Osteoblast (primary cell): ENCODE measurements around the gene ICAM4. TPM values are rescaled to one million over a fixed set of nuclear protein-coding genes. Genes with fewer than 3 reads are reported as not detected.

Source experiments
- DNase-seq: peaks from one replicate; pipeline ENCODE4 v3.0.0; 2011; ENCODE audit warnings: low spot score, mixed read lengths; ENCODE audit not compliant: insufficient read length; ENCODE audit errors: missing footprints
- H2AFZ ChIP-seq: 2 replicates; pipeline ENCODE4 v1.6.0; 2011; ENCODE audit warnings: mild to moderate bottlenecking, low read length
- H3K27ac ChIP-seq: 2 replicates; pipeline ENCODE4 v1.5.1; 2011; ENCODE audit warnings: mild to moderate bottlenecking, low read depth, low read length, moderate library complexity
- H3K27me3 ChIP-seq: 2 replicates; pipeline ENCODE4 v1.6.0; 2012; ENCODE audit warnings: mild to moderate bottlenecking, control low read depth, inconsistent platforms, low read length, moderate library complexity; ENCODE audit not compliant: insufficient read depth
- H3K36me3 ChIP-seq: 2 replicates; pipeline ENCODE4 v1.5.1; 2011; ENCODE audit warnings: mild to moderate bottlenecking, low read length, control low read depth, moderate library complexity; ENCODE audit not compliant: insufficient read depth
- H3K4me1 ChIP-seq: 2 replicates; pipeline ENCODE4 v1.5.1; 2011; ENCODE audit warnings: mild to moderate bottlenecking, low read length, control low read depth, moderate library complexity; ENCODE audit not compliant: insufficient read depth
- H3K4me2 ChIP-seq: 2 replicates; pipeline ENCODE4 v1.6.0; 2011; ENCODE audit warnings: mild to moderate bottlenecking, low read length; ENCODE audit not compliant: insufficient read depth
- H3K4me3 ChIP-seq: fragments of 200-600 bp; sonication (generic); 3 replicates; pipeline ENCODE4 v1.5.1; 2012; ENCODE audit warnings: mild to moderate bottlenecking, low read length, inconsistent platforms; ENCODE audit not compliant: insufficient read depth
- H3K79me2 ChIP-seq: 2 replicates; pipeline ENCODE4 v1.6.0; 2012; ENCODE audit warnings: mild to moderate bottlenecking, low read length, control low read depth, inconsistent platforms; ENCODE audit not compliant: insufficient read depth
- H3K9me3 ChIP-seq: 2 replicates; pipeline ENCODE4 v1.5.1; 2011; ENCODE audit warnings: low read depth, low read length, control low read depth
- H4K20me1 ChIP-seq: 2 replicates; pipeline ENCODE4 v1.6.0; 2012; ENCODE audit warnings: mild to moderate bottlenecking, low read length, control low read depth; ENCODE audit not compliant: insufficient read depth
- total RNA-seq: library from RNA; depleted of rRNA; stranded (reverse); fragments of >200 nt; gene quantifications from 2 replicates; pipeline ENCODE4 v1.2.3, GENCODE V29; 2012
- TF ChIP-seq, protein P1 (sequence below): IDR thresholded peaks from 2 replicates; pipeline ENCODE4 v1.5.1; 2011; ENCODE audit warnings: mild to moderate bottlenecking, low read depth, low read length, moderate library complexity; ENCODE audit errors: extremely low read depth

The ICAM4 gene
- total RNA-seq, 1 donor, result under 0.01 TPM

- Histone ChIP-seq H3K4me2 (peak overlapping the region; percentile 77), H3K4me1 (peaks cover 15% of the 10 kb centered on the region), H3K27me3 (peaks cover 86% of the 10 kb centered on the region), H3K27ac (no peak overlapping the region), H3K36me3 (no peaks in the 10 kb centered on the region), H3K79me2 (no peaks in the 10 kb centered on the region), H3K4me3 (peak overlapping the region; percentile 59), H4K20me1 (peaks cover 5% of the 10 kb centered on the region), H3K9me3 (no peaks in the 10 kb centered on the region), H2AFZ (no peak overlapping the region)
- TF ChIP-seq, protein P1, sequence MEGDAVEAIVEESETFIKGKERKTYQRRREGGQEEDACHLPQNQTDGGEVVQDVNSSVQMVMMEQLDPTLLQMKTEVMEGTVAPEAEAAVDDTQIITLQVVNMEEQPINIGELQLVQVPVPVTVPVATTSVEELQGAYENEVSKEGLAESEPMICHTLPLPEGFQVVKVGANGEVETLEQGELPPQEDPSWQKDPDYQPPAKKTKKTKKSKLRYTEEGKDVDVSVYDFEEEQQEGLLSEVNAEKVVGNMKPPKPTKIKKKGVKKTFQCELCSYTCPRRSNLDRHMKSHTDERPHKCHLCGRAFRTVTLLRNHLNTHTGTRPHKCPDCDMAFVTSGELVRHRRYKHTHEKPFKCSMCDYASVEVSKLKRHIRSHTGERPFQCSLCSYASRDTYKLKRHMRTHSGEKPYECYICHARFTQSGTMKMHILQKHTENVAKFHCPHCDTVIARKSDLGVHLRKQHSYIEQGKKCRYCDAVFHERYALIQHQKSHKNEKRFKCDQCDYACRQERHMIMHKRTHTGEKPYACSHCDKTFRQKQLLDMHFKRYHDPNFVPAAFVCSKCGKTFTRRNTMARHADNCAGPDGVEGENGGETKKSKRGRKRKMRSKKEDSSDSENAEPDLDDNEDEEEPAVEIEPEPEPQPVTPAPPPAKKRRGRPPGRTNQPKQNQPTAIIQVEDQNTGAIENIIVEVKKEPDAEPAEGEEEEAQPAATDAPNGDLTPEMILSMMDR, result no peak
- DNase-seq, result peak; percentile 93
Measured at GRCh38 chr19:10290876-10291553, 4.3 kb downstream of the ICAM4 start.

GRCh38 chr19:10291554-10292205 lies 4.9 kb downstream of the ICAM4 start:
- Histone ChIP-seq H3K4me2 (peak overlapping the region; percentile 77), H3K79me2 (no peaks in the 10 kb centered on the region), H2AFZ (no peak overlapping the region), H3K9me3 (no peaks in the 10 kb centered on the region), H3K4me3 (peak overlapping the region; percentile 59), H4K20me1 (peaks cover 5% of the 10 kb centered on the region), H3K27ac (no peak overlapping the region), H3K27me3 (peaks cover 93% of the 10 kb centered on the region), H3K4me1 (peaks cover 15% of the 10 kb centered on the region), H3K36me3 (no peaks in the 10 kb centered on the region)
- DNase-seq, result peak; percentile 88
- TF ChIP-seq, protein P1, result no peak

DNA sequence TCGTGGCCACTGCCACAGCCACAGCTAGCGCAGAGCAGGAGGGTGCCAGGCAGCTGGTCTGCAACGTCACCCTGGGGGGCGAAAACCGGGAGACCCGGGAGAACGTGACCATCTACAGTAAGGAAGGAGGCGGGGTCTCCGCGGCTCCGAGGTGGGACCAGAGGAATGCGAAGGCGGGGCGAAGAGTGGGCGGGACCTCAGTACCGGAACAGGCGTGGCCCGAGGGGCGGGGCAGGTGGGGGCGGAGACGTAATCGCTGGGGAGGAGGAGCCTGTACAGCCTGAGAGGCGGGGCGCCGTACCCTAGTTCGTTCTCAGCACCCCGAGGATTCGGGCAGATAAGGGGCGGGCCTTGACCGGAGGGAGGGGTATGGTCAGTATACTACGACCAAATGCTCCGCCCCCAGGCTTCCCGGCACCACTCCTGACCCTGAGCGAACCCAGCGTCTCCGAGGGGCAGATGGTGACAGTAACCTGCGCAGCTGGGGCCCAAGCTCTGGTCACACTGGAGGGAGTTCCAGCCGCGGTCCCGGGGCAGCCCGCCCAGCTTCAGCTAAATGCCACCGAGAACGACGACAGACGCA lies 5.5 kb downstream of the ICAM4 start:
- peak; percentile 90 for DNase-seq
- Histone ChIP-seq H2AFZ (no peak overlapping the region), H4K20me1 (peaks cover 5% of the 10 kb centered on the region), H3K4me1 (peaks cover 15% of the 10 kb centered on the region), H3K9me3 (no peaks in the 10 kb centered on the region), H3K79me2 (no peaks in the 10 kb centered on the region), H3K36me3 (no peaks in the 10 kb centered on the region), H3K27ac (no peak overlapping the region), H3K4me3 (peak overlapping the region; percentile 59), H3K4me2 (peak overlapping the region; percentile 77), H3K27me3 (peaks cover 95% of the 10 kb centered on the region)
- TF ChIP-seq, protein P1, result no peak
